Measurements from ENCODE around the gene TAF1L.
A peak's percentile ranks its signal among the peaks of the same experiment; 100 is the strongest.

Gene TAF1L

GRCh38 chr9:32589083-32589723 lies 46.3 kb downstream of the TAF1L start:
- peak; percentile 13 for DNase-seq (ENCODE audit: low spot score)

- no peak for DNase-seq (ENCODE audit: low spot score)
Observed at GRCh38 chr9:32587901-32588300, 47.6 kb downstream of the TAF1L start.

GRCh38 chr9:32584784-32585183 lies 50.7 kb downstream of the TAF1L start:
- no peak for DNase-seq (ENCODE audit: low spot score)

- DNase-seq (ENCODE audit: low spot score), result peak; percentile 62
Observed at GRCh38 chr9:32581512-32582143, 53.8 kb downstream of the TAF1L start.

GRCh38 chr9:32580631-32581300 lies 54.7 kb downstream of the TAF1L start:
- no peak for DNase-seq (ENCODE audit: low spot score)

GRCh38 chr9:32579706-32580331 lies 55.6 kb downstream of the TAF1L start:
- DNase-seq (ENCODE audit: low spot score), result peak; percentile 86

Data from hematopoietic multipotent progenitor cell treated with erythropoietin and hydrocortisone succinate and interleukin-3 and kit ligand, for 17 days (in vitro differentiated cells).